ENCODE results near the gene GHITM. TPM values are rescaled to one million over a fixed set of nuclear protein-coding genes. Genes with fewer than 3 reads are reported as not detected.
A peak's percentile ranks its signal among the peaks of the same experiment; 100 is the strongest.

GHITM gene
- polyA plus RNA-seq, 3 donors, result 91.4 to 363 (median 312) TPM

DNA sequence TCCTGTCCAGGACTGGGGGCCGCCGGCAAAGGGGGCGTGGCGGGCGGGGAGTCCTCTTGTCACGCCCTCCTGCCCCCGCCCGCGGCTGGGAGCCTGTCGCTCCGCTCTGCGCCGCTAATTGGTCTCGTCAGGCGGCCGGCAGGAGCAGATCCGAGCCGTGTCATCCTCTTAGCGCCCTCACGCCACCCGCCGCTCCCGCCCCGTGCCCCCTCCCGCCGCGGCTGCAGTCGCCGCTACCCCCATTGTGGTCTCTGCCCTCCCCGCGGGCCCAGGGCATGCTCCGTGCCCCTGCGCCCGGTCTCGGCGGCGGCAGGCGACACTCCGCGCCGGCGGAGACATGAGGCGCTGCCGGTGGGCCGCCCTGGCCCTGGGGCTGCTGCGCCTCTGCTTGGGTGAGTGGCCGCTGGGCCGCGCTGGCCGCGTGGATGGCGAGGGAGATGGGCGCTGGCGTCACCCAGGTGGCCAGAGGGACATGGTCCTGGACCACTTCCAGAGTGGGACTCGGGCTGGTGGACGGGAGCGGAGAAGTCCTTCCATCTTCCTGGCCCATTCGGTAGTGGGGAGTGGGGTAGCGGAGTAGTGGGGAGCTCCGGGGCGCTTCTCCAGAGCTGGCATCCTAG lies 55.2 kb downstream of the GHITM start, which contains the start of gene CDHR1:
Gene CDHR1, plus strand, starts transcription at position 114 of the 620 bp plus-strand sequence. Its CDS starts 224 bp downstream, at position 338.
- H3K27me3 ChIP-seq (ENCODE audit: control insufficient read depth in 2 of 2, insufficient read depth in 2 of 2, low read length in 2 of 2), result peaks cover 33 to 50% of the 10 kb centered on the region in 2 donors
- H4K20me1 ChIP-seq (ENCODE audit: insufficient read depth, low read length), result no peaks in the 10 kb centered on the region
- H3K4me2 ChIP-seq (replicated peaks; ENCODE audit: extremely low read depth, low read length, poor library complexity, severe bottlenecking), result peak within 1 kb of the TSS; percentile 42
- H3K4me1 ChIP-seq (ENCODE audit: control insufficient read depth in 1 of 2, insufficient read depth in 2 of 2, low read length in 2 of 2), result no peaks in the 10 kb centered on the region
- H3K27ac ChIP-seq (ENCODE audit: low read depth in 1 of 2, low read length in 2 of 2), result no peak within 1 kb of the TSS
- WGBS (ENCODE audit: insufficient coverage), result under 1% methylated on average over 61 of the region's 61 CpGs
- H3K9me3 ChIP-seq (replicated peaks in 1 of 2; ENCODE audit: control insufficient read depth in 1 of 2, insufficient read depth in 1 of 2, low read length in 2 of 2), result peaks cover 0 to 13% of the 10 kb centered on the region in 2 donors
- peak within 1 kb of the TSS in 1 of 3 experiments; percentile 20 for H3K4me3 ChIP-seq (replicated peaks in 1 of 3; ENCODE audit: low read depth in 2 of 3, low read length in 3 of 3)
- peak within 1 kb of the TSS; percentile 41 for H2AFZ ChIP-seq (ENCODE audit: insufficient read depth, low read depth, low read length, poor library complexity, severe bottlenecking)
- H3K36me3 Mint-ChIP-seq, result no peaks in the 10 kb centered on the region
- H3K4me3 Mint-ChIP-seq, result peak within 1 kb of the TSS in 1 of 2 donors; percentile 72
- peaks cover 0 to 1% (median 0%) of the 10 kb centered on the region in 7 donors for H3K9me3 Mint-ChIP-seq
- H3K27me3 Mint-ChIP-seq (ENCODE audit: low read depth in 3 of 3), result peaks cover 37 to 59% (median 41%) of the 10 kb centered on the region in 3 donors
- TF ChIP-seq, protein P1, sequence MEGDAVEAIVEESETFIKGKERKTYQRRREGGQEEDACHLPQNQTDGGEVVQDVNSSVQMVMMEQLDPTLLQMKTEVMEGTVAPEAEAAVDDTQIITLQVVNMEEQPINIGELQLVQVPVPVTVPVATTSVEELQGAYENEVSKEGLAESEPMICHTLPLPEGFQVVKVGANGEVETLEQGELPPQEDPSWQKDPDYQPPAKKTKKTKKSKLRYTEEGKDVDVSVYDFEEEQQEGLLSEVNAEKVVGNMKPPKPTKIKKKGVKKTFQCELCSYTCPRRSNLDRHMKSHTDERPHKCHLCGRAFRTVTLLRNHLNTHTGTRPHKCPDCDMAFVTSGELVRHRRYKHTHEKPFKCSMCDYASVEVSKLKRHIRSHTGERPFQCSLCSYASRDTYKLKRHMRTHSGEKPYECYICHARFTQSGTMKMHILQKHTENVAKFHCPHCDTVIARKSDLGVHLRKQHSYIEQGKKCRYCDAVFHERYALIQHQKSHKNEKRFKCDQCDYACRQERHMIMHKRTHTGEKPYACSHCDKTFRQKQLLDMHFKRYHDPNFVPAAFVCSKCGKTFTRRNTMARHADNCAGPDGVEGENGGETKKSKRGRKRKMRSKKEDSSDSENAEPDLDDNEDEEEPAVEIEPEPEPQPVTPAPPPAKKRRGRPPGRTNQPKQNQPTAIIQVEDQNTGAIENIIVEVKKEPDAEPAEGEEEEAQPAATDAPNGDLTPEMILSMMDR (IDR thresholded peaks at IDR 0.05), result no peak
- peak within 1 kb of the TSS; percentile 32 for H3K9ac ChIP-seq (ENCODE audit: insufficient read depth, low read length, poor library complexity, severe bottlenecking)
- no peak within 1 kb of the TSS for H3K27ac Mint-ChIP-seq
- intact Hi-C loops (cut with micrococcal nuclease), result loop anchor here in 1 of 2 donors (5.0 kb wide), 1 partner anchor 42 kb away; no protein-coding TSS in a partner anchor
- H3K4me1 Mint-ChIP-seq, result no peaks in the 10 kb centered on the region
- H3K79me2 ChIP-seq (ENCODE audit: insufficient read depth, low read length), result no peaks in the 10 kb centered on the region
- no peak for DNase-seq
- H3K36me3 ChIP-seq (replicated peaks in 1 of 2; ENCODE audit: control insufficient read depth in 1 of 2, insufficient read depth in 2 of 2, low read length in 2 of 2), result no peaks in the 10 kb centered on the region

DNA sequence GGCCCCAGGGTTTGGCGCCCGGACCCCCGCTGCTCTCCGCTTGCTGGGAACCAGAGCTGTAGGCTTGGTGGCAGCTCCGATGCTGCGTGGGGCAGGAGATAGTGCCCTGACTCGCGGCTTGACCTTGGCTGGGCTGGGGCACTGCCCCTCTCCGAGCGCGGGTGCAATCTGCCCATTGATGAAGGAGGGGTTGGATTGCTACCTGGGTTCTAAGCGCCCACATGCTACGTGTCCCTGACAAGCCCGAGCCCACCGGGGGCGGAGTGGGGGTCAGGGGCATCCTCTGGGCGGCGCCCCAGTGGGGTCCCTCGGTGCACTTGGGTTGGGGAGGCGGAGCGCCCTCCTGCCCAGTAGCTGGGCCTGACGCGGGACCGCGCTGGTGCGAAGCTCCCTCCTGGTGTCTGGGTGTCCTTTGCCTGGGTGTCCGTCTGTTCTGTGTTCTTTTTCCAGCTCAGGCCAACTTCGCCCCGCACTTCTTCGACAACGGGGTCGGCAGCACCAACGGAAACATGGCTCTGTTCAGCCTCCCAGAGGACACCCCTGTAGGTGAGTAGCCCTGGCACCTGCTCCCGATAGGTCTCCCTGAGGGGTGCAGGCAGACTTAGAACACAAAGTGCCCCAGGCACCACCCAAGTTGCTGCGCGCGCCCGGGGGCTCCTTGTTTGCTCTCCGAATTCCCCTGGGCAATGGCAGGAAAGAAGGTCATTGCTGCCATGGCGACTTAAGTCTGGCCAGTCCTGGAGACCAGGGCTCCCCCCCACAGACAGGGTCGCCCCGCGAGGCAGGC lies 55.9 kb downstream of the GHITM start:
- H3K27ac ChIP-seq (ENCODE audit: low read depth in 1 of 2, low read length in 2 of 2), result no peak overlapping the region
- Mint-ChIP-seq H3K27ac (no peak overlapping the region), H3K4me1 (no peaks in the 10 kb centered on the region), H3K36me3 (no peaks in the 10 kb centered on the region), H3K9me3 (peaks cover 0 to 1% (median 0%) of the 10 kb centered on the region in 7 donors), H3K4me3 (peak overlapping the region in 1 of 2 donors; percentile 67), H3K27me3 (ENCODE audit: low read depth in 3 of 3) (peaks cover 37 to 59% (median 42%) of the 10 kb centered on the region in 3 donors)
- H3K36me3 ChIP-seq (replicated peaks in 1 of 2; ENCODE audit: control insufficient read depth in 1 of 2, insufficient read depth in 2 of 2, low read length in 2 of 2), result no peaks in the 10 kb centered on the region
- H3K4me3 ChIP-seq (replicated peaks in 1 of 3; ENCODE audit: low read depth in 2 of 3, low read length in 3 of 3), result no peak overlapping the region
- peak overlapping the region; percentile 42 for H3K4me2 ChIP-seq (replicated peaks; ENCODE audit: extremely low read depth, low read length, poor library complexity, severe bottlenecking)
- no peaks in the 10 kb centered on the region for H4K20me1 ChIP-seq (ENCODE audit: insufficient read depth, low read length)
- TF ChIP-seq, protein P1 (IDR thresholded peaks at IDR 0.05), result no peak
- 19% methylated on average over 42 of the region's 43 CpGs for WGBS (ENCODE audit: insufficient coverage)
- H3K9me3 ChIP-seq (replicated peaks in 1 of 2; ENCODE audit: control insufficient read depth in 1 of 2, insufficient read depth in 1 of 2, low read length in 2 of 2), result peaks cover 0 to 13% of the 10 kb centered on the region in 2 donors
- H3K9ac ChIP-seq (ENCODE audit: insufficient read depth, low read length, poor library complexity, severe bottlenecking), result peak overlapping the region; percentile 32
- H2AFZ ChIP-seq (ENCODE audit: insufficient read depth, low read depth, low read length, poor library complexity, severe bottlenecking), result no peak overlapping the region
- DNase-seq, result no peak
- H3K27me3 ChIP-seq (ENCODE audit: control insufficient read depth in 2 of 2, insufficient read depth in 2 of 2, low read length in 2 of 2), result peaks cover 33 to 50% of the 10 kb centered on the region in 2 donors
- no peaks in the 10 kb centered on the region for H3K79me2 ChIP-seq (ENCODE audit: insufficient read depth, low read length)
- H3K4me1 ChIP-seq (ENCODE audit: control insufficient read depth in 1 of 2, insufficient read depth in 2 of 2, low read length in 2 of 2), result no peaks in the 10 kb centered on the region
- intact Hi-C loops (cut with micrococcal nuclease), result loop anchor here in 1 of 2 donors (5.0 kb wide), 1 partner anchor 43 kb away; no protein-coding TSS in a partner anchor
